ENCODE results near the gene CCHCR1. TPM values are rescaled to one million over a fixed set of nuclear protein-coding genes. Genes with fewer than 3 reads are reported as not detected.

CCHCR1 gene
- total RNA-seq, 1 donor from 2014 or later, result 14.7 TPM

DNA sequence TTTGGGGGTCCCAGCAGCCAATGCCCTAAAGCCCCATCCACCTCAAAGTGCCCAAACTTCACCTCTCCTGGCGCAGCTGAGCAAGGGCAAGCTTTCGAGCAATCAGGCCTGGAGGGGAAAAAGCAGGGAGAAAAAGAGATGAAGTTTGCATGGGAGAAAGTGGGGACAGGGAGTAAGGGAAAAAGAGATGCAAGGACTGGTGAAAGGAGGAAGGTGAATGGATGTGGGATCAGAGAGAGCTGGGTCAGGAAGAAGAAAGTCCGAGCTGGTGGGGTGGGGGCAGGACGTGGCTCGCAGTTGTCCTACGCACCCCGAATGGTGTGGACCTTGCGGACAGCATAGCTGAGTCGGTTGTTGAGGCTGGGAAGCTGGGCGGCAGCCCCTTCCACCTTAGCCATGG lies 12.2 kb downstream of the CCHCR1 start:
- DNase-seq (ENCODE audit: low spot score in 2 of 2), result no peak
- no peak overlapping the region for H3K4me3 ChIP-seq
- H3K27me3 ChIP-seq, result no peaks in the 10 kb centered on the region
- H3K9me3 ChIP-seq, result no peaks in the 10 kb centered on the region
- intact Hi-C loops (cut with DNase I), result no loop called here
- H3K36me3 ChIP-seq, result peaks cover 0 to 16% of the 10 kb centered on the region in 2 donors
- H3K27ac ChIP-seq, result no peak overlapping the region
- H3K4me1 ChIP-seq, result peaks cover 0 to 4% of the 10 kb centered on the region in 2 donors
- TF ChIP-seq, protein P1, sequence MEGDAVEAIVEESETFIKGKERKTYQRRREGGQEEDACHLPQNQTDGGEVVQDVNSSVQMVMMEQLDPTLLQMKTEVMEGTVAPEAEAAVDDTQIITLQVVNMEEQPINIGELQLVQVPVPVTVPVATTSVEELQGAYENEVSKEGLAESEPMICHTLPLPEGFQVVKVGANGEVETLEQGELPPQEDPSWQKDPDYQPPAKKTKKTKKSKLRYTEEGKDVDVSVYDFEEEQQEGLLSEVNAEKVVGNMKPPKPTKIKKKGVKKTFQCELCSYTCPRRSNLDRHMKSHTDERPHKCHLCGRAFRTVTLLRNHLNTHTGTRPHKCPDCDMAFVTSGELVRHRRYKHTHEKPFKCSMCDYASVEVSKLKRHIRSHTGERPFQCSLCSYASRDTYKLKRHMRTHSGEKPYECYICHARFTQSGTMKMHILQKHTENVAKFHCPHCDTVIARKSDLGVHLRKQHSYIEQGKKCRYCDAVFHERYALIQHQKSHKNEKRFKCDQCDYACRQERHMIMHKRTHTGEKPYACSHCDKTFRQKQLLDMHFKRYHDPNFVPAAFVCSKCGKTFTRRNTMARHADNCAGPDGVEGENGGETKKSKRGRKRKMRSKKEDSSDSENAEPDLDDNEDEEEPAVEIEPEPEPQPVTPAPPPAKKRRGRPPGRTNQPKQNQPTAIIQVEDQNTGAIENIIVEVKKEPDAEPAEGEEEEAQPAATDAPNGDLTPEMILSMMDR (IDR thresholded peaks at IDR 0.05), result no peak

DNA sequence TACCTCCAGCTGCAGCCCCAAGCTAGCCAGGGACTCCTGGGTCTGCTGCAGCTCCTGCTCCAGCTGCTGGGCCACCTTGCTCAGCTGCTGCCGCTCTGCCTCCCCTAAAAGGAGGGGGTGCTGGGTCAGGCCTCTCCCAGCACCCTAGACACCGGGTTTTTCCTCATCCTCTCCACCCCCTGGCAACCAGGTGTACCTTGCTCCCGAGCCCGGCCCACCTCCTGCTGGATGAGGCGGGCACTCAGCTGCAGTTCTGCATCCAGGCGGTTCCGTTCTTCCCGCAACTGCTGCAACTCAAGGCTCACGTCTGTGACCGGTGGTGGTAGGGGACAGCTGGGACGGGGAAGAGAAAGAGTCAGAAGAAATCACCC lies 12.6 kb downstream of the CCHCR1 start:
- DNase-seq (ENCODE audit: low spot score in 2 of 2), result no peak
- H3K4me1 ChIP-seq, result peaks cover 0 to 4% of the 10 kb centered on the region in 2 donors
- H3K36me3 ChIP-seq, result peaks cover 0 to 11% of the 10 kb centered on the region in 2 donors
- TF ChIP-seq, protein P1 (IDR thresholded peaks at IDR 0.05), result no peak
- H3K9me3 ChIP-seq, result no peaks in the 10 kb centered on the region
- intact Hi-C loops (cut with DNase I), result no loop called here
- no peaks in the 10 kb centered on the region for H3K27me3 ChIP-seq
- H3K4me3 ChIP-seq, result no peak overlapping the region
- H3K27ac ChIP-seq, result no peak overlapping the region

DNA sequence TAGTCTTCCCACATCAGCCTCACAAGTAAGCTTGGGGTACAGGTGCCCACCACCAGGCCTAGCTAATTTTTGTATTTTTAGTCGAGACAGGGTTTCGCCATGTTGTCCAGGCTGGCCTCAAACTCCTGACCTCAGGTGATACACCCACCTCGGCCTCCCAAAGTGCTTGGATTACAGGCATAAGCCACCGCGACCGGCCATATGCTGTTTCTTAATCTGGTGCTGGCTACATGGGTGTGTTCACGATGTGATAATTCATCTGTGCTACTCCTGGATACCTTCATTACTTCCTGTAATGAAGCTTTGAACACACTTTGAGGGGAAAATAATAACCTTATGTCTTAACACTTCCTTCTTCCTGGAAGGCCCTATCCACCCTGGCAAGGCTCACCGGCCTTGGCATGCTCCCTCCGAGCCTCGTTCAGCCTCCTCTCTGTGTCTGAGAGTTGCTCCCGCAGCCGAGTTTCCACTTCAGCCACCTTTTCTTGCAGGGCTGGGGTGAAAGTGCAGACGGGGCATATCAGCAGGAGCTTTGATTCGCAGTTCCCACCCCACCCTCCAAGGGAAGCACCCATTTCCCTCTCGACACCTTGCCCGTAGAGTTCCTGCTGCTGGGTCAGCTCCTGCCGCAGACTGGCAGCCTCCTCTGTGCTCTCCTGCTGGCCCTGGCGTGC lies 13.2 kb downstream of the CCHCR1 start:
- TF ChIP-seq, protein P1 (IDR thresholded peaks at IDR 0.05), result no peak
- Histone ChIP-seq H3K9me3 (no peaks in the 10 kb centered on the region), H3K36me3 (peaks cover 0 to 6% of the 10 kb centered on the region in 2 donors), H3K27me3 (no peaks in the 10 kb centered on the region), H3K4me3 (no peak overlapping the region), H3K27ac (peak overlapping the region in 1 of 2 donors; percentile 68), H3K4me1 (peaks cover 0 to 4% of the 10 kb centered on the region in 2 donors)
- intact Hi-C loops (cut with DNase I), result no loop called here
- no peak for DNase-seq (ENCODE audit: low spot score in 2 of 2)

DNA sequence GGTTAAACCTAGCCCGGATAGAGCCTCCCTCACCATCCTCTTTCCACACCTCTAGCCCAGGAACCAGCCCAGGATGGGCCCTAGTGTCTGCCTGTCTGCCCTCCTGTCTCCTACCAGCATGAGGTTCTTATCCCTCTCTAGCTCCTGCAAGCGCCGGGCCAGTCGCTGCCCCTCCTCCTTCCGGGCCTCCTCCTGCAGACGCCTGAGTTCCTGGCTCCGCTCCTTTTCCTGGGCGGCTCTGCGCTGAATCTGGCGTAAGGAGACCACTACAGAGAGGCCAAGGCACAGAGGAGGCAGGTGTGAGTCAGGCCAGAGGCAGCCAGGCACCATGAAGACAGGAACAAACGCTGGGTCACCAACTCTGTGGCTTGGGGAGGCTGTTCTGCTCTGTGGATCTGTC lies 14.5 kb downstream of the CCHCR1 start:
- Histone ChIP-seq H3K27ac (peak overlapping the region; percentile 41 to 68), H3K9me3 (no peaks in the 10 kb centered on the region), H3K4me1 (peaks cover 0 to 4% of the 10 kb centered on the region in 2 donors), H3K36me3 (peaks cover 0 to 6% of the 10 kb centered on the region in 2 donors), H3K27me3 (no peaks in the 10 kb centered on the region), H3K4me3 (no peak overlapping the region)
- intact Hi-C loops (cut with DNase I), result no loop called here
- peak; percentile 28 to 90 for DNase-seq (ENCODE audit: low spot score in 2 of 2)
- TF ChIP-seq, protein P1 (IDR thresholded peaks at IDR 0.05), result no peak

DNA sequence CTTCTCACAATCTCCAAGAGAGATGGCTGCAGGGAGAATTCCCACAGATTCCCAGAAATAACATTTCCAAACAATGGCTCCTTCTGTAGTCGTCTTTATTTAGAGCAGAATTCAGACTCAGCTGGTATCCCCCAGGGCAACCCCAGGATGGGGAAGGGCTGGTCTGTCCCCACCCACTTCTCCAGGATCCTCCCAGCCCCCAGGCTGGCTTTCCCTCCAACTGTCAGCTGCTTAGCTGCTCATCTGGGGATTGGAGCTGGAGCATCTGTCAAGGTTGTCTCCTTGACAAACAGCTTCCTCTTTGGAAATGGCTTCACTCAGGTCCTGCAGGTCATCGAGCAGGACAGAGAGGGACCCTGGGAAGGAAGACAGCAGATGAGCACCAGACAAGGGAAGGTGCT lies 15.2 kb downstream of the CCHCR1 start:
- Histone ChIP-seq H3K9me3 (no peaks in the 10 kb centered on the region), H3K27ac (peak overlapping the region; percentile 19 to 68), H3K4me1 (peaks cover 0 to 4% of the 10 kb centered on the region in 2 donors), H3K36me3 (peaks cover 0 to 6% of the 10 kb centered on the region in 2 donors), H3K27me3 (no peaks in the 10 kb centered on the region), H3K4me3 (no peak overlapping the region)
- TF ChIP-seq, protein P1 (IDR thresholded peaks at IDR 0.05), result no peak
- no peak for DNase-seq (ENCODE audit: low spot score in 2 of 2)
- intact Hi-C loops (cut with DNase I), result no loop called here
